GM11168 (cell line): Measurements from ENCODE around the gene OPCML.

Source experiments
- in situ Hi-C: fragments of 300-500 bp; cut with MboI; formaldehyde crosslinking; loops from one replicate; pipeline ENCODE4 v1.12.0; 2022; ENCODE audit warnings: low sequenced_read_pairs; ENCODE audit not compliant: unreplicated experiment

OPCML gene

DNA sequence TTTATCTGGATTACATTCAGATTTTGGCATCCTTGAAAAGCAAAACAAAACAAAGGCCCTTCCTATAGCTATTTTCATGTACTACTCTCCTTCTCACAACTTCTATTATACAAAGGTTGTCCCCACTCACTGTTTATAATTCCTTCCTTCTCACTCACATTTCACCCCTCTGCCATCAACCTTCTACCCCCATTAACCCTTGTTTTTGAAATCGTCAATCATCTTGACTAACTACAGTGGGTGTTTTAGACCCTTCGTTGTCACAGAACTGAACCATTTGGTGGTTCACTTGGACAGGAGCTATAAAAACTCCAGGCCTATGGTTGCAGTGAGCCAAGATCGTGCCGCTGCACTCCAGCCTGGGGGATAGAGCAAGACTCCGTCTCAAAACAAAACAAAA lies 639.4 kb downstream of the OPCML start:
- in situ Hi-C loops: no loop called here

DNA sequence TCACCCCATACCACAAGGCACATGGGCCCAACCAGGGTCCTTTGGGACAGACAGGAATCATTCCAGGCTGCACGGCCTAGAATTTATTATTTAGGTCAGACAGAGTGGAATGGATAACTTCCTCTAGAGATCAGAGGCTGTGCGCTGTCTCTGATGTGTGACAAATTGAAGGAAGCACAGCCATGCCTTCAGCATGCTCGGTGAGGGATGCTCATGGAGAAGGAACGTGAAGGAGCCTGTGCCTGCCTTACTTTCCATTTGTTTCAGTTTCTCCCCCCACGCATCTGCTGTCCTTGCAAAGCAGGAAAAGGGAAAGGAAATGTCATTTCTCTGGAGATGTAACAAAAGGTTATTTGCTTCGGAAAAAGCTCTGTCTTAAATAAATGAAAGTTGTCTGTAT lies 644.1 kb downstream of the OPCML start:
- in situ Hi-C loops: no loop called here

DNA sequence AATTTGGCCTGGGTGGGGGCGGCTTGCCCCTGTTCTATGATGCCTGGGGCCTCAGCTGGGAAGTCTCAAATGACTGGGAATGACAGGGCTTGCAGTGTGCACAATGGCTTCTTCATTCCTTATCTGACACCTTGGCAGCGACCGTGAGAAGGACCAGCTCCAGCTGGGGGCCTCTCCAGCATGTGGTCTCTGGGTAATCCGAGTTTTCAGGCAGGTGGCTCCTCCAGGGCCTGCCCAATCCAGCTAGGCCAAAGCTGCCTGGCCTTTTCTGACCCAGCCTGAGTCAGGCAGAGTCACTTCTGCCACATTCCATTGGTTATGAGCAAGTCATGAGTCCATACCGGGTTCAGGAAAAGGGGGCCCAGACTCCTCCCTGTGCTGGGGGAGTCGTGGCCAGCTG lies 646.0 kb downstream of the OPCML start:
- in situ Hi-C loops: no loop called here

DNA sequence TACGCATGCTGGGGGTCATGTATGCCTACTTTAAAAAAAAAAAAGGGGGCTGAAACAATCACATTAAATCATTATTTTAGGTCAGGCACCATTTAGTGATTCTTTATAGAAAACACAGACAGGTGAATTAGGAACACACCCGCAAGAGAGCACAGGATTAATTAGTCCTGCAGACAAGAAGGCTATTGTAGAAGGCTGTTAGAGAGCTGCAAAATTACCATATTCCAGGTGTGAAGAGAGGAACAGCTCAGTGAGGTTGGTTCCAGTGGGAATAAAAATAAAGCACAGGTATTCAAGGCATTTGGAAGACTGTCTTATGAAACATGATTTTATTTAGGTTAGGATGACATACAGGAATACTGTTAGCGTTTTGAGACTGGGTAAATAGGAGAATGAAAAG lies 649.1 kb downstream of the OPCML start:
- in situ Hi-C loops: no loop called here

DNA sequence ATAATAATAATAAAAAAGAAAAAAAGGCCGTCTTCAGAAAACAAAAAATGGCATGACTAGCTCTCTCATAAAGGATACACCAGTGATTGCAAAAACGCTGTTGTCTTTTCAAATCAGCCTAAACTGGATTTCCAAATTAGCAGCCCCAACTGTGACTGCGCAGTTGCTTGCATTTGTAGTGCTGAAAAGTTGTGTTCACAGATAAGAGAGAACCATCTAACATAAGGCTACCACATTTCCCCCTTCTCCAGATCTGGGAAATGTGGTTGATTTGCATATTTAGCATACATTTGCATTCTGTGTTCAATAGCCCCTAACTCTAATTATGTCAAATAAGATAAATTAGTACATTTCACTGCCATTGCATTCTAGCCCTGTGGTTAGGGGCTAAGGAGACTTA lies 650.7 kb downstream of the OPCML start:
- in situ Hi-C loops: no loop called here

DNA sequence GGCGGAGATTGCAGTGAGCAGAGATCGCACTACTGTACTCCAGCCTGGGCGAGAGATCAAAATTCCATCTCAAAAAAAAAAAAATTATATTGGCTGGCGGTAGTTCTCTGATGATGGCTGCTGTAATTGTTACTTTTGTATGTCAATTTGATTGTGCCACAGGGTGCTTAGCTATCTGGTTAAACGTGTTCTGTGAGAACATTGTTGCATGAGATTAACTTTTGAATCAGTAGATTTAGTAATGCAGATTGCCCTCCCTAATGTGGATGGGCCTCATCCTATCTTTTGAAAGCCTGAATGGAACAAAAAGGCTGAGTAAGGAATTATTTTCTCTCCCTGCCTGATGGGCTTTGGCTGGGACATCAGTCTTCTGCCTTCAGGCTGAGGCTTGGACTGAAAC lies 654.2 kb downstream of the OPCML start:
- in situ Hi-C loops: no loop called here

DNA sequence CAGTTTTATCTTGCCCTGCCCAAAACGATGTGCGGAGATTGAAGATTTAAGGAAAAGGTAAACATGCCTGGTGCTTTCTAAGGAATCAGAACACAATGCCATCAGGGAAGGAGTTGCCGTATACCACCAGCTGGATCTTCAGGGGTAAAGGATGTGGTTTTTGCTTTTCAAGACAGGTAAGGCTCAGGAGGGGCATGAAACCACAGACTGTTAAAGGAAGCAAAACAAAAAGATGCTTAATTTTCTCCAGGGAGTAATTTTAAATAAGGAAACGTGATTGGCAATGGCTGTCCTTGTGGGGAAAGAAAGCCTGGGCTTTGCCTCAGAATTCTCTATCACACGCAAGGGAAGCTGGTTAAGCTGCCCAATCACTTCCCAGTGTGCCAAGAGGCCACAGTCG lies 655.6 kb downstream of the OPCML start:
- in situ Hi-C loops: no loop called here

DNA sequence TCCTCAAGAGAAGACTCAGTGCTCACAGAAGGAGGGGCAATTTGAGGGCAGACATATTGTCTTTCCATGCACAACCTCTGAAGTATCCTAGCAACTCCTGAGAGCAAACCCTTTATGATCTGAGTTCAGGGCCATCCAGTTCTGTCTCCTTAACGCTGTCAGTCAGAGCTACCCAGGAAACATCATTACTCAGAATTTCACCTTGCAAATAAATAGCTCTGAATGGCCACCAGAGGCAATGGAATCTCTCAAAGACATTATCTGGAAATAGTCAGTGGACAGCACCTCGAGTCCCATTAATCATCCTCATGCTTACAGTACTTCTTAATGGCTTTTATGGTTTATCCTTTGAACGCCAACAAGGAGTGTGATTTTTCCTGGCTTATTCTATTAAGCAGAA lies 656.1 kb downstream of the OPCML start:
- in situ Hi-C loops: no loop called here

DNA sequence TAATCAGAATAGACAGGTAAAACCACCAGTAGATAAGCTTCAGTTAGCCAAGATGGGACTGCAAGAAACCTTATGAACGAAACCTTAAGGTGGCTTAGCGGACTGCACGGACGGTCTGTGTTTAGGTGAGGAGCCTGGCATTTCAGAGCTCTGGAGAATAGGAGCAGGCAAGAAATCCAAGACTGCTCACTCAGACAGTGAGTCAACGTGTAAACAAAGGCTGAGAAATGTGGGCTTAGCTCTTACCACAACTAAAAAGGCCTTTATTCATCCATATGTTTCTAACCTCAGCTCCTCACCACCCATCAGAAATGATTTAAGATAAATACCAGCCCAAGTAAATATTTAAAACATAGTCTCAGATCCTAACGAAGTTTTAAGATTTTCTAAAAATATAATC lies 657.7 kb downstream of the OPCML start:
- in situ Hi-C loops: no loop called here

DNA sequence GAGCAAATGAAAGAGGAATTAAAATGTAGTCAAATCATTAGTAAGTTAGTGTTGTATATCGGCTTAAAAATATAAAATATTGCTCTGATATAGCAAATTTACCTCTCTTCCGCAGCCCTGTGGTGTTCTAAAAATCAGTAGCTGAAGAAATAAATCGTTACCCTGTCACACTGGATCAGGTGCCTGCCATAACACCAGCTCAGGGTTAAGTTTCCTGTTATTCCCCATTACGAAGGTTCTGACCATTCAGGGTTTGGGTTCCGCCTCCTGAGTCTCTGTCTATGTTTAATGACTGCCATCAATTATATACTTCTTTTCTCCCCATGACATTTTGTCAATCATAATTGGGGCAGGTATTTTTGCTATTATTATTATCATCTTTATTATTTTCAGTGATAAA lies 658.5 kb downstream of the OPCML start:
- in situ Hi-C loops: no loop called here

DNA sequence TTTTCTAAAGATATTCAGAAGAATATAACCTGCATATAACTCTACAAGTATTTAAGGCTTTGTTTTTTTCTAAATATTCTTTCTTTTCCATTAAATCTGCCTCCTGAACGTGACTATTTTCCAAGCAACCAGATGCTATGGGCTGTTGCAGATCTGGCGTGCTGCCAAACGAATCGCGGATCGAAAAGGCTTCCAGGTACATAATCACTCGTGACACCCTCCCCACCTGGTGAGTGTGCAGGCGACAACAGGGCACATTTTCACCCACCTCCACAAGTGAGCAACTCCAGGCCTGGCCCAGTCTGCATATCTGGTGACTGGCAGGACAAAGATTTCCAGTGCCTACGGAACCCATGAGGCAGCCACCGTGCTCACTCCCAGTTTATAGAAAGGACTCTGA lies 660.1 kb downstream of the OPCML start:
- in situ Hi-C loops: no loop called here

DNA sequence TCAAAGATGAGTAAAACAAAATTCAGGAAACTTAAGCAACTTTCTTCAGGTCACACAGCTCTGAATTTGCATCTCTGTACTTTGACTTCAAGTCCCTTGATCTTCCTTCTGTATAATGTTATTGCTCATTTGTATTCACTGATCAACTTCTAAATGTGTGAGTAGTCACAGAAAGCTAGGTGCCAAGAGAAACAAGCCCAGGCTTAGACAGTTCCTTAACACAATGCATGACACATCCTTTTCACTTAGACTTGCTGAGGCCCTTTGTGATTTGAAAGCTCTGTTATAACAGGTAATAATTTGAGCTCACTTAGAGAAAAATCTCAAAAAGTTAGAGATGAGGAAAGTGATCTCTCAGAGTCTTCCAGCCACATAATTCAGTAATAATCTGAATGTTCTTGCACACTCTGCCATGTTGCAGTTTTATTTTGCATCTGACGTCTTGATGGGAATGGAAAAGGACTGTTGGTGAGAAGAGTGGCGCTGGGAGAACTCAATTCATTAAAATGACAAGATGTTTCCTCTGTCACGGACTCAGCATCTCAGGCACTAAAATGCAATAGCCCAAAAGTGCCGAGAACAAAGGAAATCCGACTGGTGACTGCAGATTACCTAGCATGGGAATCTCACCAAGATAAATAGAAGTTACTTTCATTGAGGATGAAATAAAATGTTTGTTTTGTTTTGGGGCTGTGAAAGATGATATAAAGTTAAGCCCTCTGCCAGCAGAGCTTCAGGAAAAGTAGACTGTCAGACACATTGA lies 665.3 kb downstream of the OPCML start:
- in situ Hi-C loops: no loop called here

DNA sequence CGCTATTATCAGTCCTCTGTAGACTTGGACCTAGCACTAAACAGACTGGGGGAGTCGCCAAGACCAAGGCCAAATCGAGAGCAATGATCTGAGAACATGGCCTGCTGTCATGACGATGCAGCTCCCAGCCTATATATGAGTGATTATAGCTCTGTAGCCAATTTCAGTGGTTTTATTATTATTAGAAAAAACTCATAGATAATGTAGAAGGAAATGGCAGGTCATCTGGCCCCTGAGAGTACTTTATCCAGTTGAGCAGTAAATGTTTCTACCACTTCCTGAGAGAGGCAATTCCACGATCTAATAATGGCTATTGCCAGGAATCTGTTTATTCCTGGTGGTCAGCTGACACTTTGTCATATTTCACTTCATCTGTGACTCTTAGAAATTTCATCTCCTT lies 666.7 kb downstream of the OPCML start:
- in situ Hi-C loops: no loop called here

DNA sequence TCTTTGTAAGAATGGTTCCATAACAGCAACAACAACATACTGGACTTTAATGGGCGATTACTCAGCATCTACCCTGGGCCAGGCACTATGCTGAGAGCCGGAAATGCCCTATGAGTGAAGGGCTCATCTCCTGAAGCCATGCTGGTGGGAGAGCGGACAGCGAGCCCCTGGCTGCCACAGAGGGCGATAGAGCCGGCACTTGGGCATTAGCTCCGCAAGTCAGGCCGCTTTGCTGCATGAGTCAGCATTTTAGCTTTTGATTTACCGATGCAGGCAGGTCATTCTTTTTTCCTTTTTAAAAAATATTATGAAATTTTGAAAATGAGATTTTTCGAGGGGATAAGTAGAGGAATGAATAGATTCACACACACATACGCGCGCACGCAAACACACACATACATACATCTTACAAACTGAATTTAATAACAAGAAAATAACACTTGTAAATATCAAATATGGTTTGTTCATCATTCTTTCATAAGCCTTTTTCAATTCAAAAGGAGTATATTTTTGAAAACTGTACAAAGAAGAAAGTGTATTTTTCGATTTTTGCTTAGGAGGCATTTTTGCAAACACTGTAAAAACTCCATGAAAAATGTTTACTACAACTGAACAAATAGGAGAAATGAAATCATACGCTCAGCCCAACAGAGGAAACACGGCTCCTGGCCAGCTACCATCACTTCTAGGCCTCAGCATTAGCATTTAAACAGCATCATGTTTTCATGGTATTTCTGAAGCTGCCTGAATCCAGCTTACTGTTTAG lies 667.3 kb downstream of the OPCML start:
- in situ Hi-C loops: no loop called here

DNA sequence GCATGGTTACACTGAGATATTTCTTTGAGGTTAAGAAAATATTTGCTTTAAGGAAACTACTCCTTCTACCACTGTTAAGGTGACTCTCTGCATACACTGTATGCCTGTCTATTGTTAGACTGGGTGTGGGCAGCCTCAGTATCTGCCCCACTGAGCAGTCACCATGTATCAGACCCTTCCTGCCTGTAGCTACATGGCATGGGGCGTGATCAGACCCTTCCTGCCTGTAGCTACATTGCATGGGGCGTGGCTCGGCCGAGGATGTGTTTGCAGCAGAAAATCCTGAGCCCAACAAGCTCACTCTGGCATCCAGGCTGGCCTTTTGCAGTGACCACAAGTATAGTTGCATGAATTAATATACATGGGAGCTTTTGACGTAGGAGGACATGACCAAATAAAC lies 669.4 kb downstream of the OPCML start:
- in situ Hi-C loops: no loop called here

DNA sequence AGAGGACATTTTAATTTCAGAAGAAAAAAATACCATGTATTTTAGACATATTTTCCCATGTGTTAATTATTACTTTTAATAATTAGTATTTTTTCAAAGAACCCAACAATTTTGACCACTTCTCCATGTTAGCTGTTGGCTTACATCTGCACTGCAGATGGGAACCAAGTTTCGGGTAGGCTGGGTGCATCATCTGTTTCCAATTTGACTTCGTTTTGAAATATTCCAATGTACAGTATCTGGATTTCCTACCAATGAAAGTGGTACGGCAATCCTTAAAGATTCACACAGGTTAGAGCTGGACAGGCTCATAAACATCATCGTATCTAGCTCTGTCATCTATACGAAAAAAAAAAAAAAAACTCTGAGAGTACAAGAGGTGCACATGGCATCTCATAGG lies 670.2 kb downstream of the OPCML start:
- in situ Hi-C loops: no loop called here

DNA sequence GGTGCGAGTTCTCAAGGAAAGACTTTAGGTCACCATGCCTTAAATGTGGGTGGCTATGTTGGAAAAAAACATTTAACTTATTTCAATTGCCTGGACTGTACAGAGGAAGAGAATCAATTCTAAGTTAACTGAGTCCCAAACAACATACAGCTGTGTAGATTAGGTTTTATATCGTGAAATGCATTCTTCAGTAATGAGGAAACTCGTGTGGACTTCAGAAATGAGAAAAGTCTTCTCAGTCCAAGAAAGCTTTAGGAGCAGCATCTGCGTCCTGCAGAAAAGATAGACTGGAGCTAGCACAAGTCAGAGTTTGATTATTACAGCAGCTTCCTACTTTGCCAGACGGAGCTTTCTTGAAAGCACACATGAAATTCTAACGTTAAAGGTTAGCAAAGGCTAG lies 673.0 kb downstream of the OPCML start:
- in situ Hi-C loops: no loop called here

DNA sequence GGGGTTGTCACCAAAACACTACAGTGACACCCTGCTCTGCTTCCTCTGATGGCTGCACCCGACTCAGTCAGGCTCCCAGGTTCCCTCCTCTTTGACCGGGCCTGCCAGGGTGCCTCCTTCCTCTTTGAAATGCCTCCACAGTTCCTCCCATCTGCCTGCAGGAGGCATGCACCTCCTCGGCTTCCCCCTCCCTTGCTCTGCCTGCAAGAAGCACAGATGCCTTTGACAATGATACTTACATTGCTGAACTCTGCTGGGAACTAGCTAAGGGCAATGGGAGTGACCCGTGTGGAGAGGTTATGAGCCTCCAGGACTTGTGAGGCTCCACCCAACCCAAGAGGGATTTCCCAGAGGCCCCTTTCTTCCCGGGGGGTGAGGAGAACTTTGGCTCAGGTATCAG lies 674.1 kb downstream of the OPCML start:
- in situ Hi-C loops: no loop called here

DNA sequence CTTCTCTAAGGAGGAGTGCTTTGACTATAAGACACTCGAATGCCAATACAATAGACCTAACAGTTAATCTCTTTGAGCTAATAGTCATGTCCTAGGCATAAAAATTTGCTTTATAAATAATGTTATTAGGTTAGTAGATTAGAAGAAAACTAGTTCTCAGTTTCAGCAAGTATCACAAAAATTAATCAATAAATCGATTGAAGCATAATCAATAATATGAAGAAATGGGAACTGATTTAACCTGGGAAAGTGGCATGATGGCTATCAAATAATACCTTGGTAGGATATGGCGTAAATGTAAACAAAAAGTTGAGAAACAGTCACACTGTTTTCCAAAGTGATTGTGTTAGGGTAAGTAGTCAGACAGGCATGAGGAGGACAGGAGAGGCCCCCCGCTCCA lies 676.3 kb downstream of the OPCML start:
- in situ Hi-C loops: no loop called here

DNA sequence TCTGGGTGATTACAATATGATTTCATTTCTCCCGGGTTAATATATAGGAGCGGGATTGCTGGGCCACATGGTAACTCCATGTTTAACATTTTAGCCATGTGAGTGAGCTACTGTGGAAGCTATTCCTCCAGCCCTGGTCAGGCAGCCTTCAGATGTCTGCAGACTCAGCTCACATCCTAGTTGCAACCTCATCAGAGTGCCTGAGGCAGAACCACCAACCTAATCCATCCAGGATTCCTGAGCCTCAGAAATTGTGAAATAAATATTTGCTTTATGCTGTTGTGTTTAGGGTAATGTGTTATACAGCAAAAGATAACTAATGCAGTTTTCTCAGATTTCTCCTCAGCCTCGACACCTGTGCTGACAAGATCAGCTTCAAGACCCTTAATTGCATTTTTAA lies 676.8 kb downstream of the OPCML start:
- in situ Hi-C loops: no loop called here

DNA sequence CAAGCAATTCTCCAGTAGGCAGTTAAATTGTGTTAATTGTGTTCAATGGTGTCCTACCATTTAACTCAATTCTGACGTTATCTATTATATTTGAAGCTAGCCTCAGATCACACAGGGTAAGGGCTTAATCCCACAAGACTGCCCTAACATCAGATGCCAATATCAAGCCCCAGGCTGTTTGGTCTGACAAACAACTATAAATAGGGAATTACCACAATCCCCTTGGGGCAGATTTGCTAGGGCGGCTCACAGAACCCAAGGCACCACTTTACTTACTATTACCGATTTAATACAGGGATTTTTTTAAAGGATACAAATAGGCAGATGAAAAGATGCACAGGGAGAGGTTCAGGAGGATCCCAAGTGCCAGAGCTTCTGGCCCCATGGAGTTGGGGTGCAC lies 678.4 kb downstream of the OPCML start:
- in situ Hi-C loops: no loop called here

DNA sequence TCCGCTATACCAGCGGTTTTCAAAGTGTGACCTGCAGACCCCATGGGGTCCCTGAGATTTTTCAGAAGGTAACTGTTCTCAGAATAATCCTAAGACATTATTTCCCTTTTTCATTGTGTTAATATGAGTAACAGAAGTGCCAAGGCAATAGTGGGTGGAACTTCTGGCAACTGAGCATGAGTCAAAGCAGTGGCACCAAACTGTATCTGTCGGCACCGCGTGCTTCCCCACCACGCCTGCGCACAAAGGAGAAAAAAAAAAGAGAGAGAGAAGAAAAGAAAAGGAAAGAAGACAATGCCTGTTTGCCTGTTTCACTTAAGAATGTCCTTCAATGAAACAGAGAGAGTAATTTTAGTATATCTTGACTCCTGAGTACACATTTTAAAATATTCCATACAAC lies 679.9 kb downstream of the OPCML start:
- in situ Hi-C loops: no loop called here
